Stimulated activated CD4-positive, alpha-beta T cell treated with anti-CD3 and anti-CD28 coated beads, Interleukin-12 subunit alpha, Interleukin-12 subunit beta, amount 100 ng/mL, for 4 hours (primary cell): ENCODE results near the gene SULT1A1.
"Not testable (repeated sequence)": the region's sequence is repeated elsewhere in the genome, so short reads cannot be mapped to it uniquely, and the experiment has no call there.

Experiments
- DNase-seq: peaks from one replicate; pipeline ENCODE4 v3.0.0-alpha.2; 2020

SULT1A1 gene

DNA sequence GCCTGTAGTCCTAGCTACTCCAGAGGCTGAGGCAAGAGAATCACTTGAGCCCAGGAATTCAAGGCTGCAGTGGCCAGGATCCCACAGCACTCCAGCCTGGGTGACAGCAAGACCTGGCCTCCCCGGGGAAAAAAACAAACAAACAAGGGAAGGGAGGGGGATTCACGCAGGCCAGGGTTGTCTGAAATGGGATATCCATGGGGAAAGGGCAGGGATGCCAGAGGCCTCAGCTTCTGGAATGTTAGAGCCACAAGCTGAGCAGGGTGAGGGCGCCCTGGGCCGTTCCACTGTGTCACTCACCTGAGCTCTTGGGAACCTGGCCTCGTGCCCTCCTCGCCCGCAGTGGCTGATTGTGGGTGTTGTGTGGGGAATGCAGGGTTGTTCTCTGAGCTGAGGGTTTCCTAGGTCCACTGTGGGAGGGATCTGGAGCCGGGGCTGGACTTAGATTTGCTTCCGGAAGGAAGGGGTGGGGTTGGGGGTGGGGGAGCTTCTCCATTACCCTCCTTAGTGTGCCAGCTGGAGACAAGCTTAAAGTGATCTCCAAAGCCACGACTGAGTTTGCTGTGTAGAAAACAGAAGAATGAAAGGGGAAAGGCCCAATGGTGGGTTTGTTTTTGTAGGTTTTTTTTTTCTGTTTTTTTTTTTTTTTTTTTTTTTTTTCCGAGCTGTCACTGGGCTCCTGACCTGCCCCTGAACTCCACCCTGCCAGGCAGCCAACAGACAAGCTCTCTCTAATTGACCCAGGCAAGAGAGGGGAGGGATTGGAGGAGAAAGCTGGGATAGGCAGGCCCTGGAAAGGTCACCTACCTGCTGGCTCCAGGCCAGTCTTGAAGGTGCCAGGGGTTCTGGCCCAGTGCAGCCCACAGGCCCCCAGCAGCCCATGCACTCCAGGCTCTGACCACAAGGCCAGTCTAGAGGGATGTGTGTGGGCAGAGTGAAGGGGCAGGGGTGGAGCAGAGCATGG lies at the start of gene SULT1A1:
TSS of gene SULT1A1 (minus strand) at position 414 of the 964 bp plus-strand sequence. CDS start 1,189 bp downstream, outside the sequence.
- DNase-seq = no peak

DNA sequence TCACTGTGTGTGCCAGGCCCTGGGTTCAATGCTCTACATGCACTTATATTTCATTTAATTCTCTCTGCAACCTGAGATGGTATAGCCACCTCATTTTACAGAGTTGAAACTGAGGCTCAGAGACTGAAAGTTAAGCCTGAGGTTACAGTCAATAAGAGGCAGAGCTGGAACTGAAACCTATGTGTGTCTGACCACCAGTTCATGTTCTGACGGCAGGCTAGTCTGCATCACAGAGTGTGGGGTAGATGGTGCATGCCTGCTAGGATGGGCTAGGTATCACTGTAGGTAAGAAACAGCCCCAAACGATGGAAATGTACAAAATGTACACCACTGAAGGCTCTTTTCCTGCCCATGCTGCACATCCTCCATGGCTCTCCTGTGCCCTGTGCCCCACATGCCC lies 30.1 kb upstream of the SULT1A1 start:
- DNase-seq = not testable (repeated sequence)

GRCh38 chr16:28638359-28638758 lies 28.5 kb upstream of the SULT1A1 start:
- DNase-seq = not testable (repeated sequence)

DNA sequence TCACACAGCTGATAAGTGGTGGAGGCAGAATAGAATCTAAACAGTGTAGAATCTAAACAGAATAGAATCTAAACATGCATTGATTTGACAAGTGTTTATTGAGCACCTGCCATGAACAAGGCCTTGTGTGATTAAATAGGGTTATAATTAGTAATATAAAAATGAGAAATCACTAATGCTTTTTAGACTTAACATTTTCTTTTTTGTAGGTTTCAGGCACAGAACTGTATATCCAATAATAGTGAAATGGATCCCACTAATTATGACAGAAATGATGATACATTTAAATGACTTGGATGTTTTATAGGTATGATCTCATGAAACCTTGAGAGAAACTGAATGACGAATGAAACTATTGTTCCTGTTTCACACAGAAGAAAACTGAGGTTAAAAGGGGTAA lies 27.9 kb upstream of the SULT1A1 start, which contains the start of gene NPIPB8:
TSS of gene NPIPB8 (plus strand) at position 301 of the 400 bp plus-strand sequence. CDS start 296 bp downstream, outside the sequence.
- DNase-seq = not testable (repeated sequence)

- not testable (repeated sequence) for DNase-seq
Measured at GRCh38 chr16:28636093-28636823, 26.4 kb upstream of the SULT1A1 start.

- DNase-seq = not testable (repeated sequence)
Measured at GRCh38 chr16:28630905-28631304, 21.1 kb upstream of the SULT1A1 start.

DNA sequence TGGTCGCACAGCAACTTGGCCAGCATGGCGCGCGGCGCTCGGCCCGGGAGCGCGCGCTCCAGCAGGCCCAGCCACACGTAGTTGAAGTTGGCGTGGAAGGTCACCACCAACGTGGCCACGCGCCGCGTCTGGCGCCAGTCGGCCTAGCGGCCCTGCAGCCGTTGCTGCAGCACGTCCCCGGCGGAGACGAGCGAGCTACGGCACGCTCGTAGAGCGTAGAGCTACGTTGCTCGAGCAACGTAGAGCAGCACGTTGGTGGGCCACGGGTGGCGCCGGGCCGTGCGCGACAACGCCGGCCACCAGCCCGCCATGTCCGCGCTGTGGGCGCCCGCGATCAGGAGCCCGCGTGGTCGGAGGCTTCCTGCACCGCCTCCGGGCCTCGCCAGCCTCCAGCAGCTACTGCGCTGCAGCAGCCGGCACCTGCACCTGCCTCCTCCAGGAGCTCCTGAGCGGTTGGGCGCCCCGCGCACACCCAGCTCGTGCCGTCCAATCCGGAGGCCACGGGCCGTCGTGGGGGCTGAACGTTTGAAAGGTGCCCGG lies 13.4 kb upstream of the SULT1A1 start:
- DNase-seq = peak; percentile 67

GRCh38 chr16:28622532-28623171 lies 12.8 kb upstream of the SULT1A1 start:
- DNase-seq = not testable (repeated sequence)

DNA sequence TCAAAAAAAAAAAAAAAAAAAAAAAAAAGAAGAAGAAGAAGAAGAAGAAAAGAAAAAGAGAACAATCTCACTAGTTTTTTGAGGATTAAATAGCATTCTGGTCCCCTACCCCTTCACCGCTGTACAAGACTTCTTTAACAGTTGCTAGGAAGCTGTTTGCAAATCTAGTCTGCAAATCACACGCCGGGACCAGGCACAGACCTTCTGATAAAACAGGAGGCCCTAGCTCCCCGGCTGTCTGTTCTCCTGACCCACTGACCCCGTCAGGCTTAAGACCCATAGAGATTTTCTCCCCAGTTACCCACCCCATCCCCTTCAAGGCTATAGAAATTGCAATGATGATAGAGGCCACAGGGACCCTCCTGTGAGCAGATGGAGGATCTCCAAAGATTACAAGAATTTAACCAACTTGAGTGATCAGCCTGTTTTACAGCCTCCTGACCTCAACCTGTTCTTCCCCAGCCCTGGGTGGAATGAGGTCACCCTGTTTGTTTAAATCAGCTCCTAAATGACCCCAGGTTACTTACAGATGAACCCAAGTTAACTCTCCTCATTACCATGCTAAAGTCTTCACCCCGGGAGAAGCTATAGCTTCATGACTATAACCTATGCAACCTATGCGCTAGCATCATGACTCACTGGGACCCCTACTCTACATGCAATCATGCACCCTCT lies 11.8 kb upstream of the SULT1A1 start:
- no peak for DNase-seq

DNA sequence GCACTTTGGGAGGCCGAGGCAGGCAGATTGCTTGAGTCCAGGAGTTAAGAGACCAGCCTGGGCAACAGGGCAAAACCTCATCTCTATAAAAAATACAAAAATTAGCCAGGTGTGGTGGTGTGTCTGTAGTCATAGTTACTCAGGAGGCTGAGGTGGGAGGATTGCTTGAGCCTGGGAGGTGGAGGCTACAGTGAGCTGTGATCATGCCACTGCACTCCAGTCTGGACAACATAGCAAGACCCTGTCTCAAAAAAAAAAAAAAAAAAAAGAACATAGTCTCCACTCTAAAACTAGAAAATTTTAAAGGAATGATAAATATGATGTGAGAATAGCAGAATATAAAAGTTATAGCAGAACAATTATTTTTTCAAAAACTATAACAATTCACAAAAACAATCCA lies 10.5 kb upstream of the SULT1A1 start:
- DNase-seq = not testable (repeated sequence)

GRCh38 chr16:28617874-28618273 lies 8.0 kb upstream of the SULT1A1 start:
- DNase-seq = no peak

DNA sequence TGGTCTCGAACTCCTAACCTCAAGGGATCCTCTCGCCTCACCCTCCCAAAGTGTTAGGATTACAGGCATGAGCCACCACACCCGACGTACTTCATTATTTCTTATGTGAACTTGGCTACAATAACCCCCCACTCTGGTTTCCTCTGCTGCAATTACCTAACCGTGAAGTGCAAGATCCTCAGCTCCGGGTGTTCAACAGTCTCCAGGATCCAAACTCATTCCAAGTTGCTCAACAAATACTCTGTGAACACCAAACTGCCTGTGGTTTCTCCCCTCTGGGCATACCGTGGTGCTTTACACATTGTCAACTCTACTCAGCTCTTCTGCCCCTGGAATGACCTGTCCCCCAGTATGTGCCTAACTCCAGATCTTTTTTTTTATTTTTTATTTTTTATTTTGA lies 6.8 kb upstream of the SULT1A1 start:
- DNase-seq = no peak

DNA sequence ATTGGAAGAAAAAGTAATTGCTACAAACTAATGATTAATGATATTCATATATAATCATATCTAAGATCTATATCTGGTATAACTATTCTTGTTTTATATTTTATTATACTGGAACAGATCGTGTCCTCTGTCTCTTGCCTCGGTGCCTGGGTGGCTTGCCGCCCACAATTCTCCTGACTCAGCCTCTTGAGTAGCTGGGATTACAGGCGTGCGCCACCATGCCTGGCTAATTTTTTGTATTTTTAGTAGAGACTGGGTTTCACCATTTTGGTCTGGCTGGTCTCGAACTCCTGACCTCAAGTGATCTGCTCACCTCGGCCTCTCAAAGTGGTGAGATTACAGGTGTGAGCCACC lies 6.4 kb upstream of the SULT1A1 start:
- DNase-seq = not testable (repeated sequence)

DNA sequence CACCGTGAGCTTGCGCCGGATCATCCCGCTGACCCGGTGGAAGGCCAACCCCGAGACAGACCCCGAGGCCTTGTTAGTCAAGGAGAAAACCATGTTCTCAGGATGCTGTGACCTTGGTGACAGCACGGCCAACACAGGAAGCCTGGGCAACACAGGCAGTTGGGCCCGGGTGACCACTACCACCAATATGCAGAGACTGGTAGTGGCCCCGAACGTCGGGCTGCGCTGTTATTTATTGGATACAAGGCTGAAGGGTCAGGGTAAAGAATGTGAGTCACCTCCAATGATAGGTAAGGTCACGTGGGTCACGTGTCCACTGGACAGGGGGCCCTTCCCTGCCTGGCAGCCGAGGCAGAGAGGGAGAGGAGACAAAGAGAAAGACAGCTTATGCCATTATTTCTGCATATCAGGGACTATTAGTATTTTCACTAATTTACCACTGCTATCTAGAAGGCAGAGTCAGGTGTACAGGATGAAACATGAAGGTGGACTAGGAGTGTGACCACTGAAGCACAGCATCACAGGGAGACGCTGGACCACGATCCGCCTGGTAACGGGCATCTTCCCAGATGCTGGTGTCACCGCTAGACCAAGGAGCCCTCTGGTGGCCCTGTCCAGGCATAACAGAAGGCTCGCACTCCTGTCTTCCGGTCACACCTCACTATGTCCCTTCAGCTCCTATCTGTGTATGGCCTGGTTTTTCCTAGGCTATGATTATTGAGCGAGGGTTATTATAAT lies 5.8 kb upstream of the SULT1A1 start:
- DNase-seq = not testable (repeated sequence)

DNA sequence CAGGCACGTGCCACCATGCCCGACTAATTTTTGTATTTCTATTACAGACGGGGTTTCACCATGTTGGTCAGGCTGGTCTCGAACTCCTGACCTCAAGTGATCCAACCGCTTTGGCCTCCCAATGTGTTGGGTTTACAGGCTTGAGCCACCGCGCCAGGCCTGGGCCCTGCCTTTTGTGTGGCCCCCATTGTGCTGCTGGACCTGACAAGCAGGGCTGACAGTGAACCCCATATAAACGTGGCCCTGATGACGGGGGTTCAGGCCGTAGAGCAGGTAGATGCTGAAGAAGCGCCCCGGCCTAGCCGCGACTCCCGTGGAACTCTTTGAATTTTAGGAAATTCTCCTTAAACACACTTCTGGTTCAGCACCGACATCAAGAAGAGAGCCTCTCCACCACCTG lies 4.7 kb upstream of the SULT1A1 start:
- not testable (repeated sequence) for DNase-seq

DNA sequence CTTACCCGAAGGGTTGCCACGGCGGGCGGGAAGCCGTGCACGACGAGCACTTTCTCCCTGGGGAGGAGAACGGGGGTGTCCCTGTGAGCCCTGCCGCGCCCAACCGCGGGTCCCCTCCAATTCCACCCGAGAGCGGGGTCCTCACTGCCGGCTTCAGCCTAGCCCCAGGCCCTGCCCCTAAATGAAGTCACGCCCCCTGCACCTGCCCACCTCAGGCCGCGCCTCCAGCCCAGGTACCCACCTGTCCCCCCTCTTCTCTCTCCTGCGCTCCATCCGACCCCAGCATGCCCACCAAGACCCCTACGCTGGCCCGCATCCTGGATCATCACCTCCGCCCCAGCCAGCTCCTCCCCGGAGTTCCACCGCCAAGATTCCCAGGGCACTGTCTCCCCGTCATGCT lies 4.1 kb upstream of the SULT1A1 start:
- not testable (repeated sequence) for DNase-seq

DNA sequence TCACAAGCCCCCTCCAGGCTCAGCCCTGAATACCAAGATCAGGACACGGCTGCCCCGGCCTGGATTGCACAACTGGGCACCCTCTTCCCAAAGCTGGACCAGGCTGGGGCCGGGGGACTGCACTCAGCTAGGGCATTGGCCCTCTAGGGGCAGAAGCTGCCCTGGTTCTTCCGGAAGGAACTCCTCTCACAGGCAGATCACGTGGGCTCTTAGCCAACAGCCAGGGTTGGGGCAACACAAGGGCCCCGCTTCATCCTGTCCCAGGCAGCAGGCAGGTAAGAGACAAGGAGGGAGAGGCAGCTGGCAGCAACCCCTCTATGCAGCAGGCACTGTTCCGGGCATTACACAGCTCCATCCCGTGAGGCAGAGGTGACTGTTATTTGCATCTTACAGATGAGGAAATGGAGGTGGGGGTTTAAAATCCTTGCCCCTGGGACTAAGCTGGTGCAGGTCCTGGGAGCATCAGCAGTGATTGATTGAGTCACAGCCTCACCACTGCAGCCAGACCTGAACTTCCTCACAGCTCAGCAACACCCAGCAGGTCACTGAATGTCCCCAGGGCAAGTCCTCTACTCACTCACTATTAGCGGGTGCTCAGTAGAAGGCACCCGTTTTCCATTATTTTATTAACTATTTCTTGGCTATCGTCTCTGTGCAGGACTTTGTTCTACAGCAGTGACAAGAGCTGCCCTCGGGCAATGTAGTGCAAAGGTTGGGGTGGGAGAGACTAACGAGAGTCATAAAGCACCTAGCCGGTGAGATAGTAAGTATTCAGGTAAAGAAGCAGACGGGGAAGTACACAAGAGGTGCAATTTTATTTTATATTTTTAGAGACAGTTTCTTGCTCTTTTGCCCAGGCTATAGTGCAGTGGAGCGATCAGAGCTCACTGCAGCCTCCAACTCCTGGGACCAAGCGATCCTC lies 2.8 kb upstream of the SULT1A1 start:
- not testable (repeated sequence) for DNase-seq

GRCh38 chr16:28610595-28611191 lies 849 bp upstream of the SULT1A1 start:
- DNase-seq = no peak

DNA sequence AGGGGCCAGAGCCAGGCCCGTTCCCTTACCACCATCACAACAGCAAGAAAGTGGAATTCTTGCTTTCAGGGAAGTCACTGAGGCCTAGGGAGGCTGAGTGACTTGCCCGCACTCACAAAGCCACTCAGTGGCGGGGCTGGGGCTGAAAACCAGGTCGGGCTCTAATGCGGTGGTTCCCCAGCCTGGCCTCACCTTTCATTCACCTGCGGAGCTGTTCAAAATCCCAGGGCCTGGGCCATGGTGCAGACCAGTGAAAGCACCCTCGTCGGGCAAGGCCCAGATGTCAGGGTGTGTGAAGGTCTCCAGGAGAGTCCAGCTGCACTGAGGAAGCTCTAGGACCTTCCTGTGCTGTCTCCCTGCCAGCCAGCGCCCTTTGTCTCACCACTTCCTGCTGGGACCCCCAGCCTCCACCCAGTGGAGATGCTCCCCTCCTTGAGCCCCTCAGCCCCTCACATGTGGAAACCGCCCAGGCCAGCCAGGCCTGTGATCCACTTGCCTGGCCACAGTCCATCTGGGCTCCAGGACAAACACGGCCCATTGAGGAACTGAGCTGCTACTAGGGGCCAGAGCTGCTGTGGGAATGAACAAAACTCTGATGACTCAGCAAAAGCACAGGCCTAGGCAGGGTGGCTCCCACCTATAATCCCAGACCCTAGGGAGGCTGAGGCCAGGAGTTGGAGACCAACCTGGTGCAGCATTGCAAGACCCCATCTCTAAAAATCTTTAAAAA lies 812 bp downstream of the SULT1A1 start:
- DNase-seq = not testable (repeated sequence)
